Measurements from ENCODE around the gene MTX1.
"Not testable (repeated sequence)": the region's sequence is repeated elsewhere in the genome, so short reads cannot be mapped to it uniquely, and the experiment has no call there.

The MTX1 gene

GRCh38 chr1:155167166-155168104 is 41.1 kb upstream of the MTX1 start:
- TF ChIP-seq, protein P1, sequence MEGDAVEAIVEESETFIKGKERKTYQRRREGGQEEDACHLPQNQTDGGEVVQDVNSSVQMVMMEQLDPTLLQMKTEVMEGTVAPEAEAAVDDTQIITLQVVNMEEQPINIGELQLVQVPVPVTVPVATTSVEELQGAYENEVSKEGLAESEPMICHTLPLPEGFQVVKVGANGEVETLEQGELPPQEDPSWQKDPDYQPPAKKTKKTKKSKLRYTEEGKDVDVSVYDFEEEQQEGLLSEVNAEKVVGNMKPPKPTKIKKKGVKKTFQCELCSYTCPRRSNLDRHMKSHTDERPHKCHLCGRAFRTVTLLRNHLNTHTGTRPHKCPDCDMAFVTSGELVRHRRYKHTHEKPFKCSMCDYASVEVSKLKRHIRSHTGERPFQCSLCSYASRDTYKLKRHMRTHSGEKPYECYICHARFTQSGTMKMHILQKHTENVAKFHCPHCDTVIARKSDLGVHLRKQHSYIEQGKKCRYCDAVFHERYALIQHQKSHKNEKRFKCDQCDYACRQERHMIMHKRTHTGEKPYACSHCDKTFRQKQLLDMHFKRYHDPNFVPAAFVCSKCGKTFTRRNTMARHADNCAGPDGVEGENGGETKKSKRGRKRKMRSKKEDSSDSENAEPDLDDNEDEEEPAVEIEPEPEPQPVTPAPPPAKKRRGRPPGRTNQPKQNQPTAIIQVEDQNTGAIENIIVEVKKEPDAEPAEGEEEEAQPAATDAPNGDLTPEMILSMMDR (conservative IDR thresholded peaks at IDR 0.05) = peak; percentile 82
- no peak overlapping the region for H3K27ac ChIP-seq

DNA sequence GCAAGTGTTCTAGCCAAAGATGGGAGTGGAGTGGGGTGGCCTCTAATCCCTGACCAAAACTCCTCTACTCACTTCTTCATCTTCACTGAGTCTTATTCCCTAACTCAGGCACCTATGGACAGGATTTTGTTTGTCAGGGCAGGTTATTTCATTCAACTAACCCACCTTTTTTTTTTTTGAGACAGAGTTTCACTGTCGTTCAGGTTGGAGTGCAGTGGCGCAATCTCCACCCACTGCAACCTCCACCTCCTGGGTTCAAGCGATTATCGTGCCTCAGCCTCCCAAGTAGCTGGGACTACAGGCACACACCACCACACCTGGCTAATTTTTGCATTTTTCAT is 40.4 kb upstream of the MTX1 start:
- H3K27ac ChIP-seq = not testable (repeated sequence)
- TF ChIP-seq, protein P1 (conservative IDR thresholded peaks at IDR 0.05) = peak; percentile 22

- TF ChIP-seq, protein P1 (conservative IDR thresholded peaks at IDR 0.05) = no peak
- no peak overlapping the region for H3K27ac ChIP-seq
Observed at GRCh38 chr1:155168456-155169210, 39.9 kb upstream of the MTX1 start.

DNA sequence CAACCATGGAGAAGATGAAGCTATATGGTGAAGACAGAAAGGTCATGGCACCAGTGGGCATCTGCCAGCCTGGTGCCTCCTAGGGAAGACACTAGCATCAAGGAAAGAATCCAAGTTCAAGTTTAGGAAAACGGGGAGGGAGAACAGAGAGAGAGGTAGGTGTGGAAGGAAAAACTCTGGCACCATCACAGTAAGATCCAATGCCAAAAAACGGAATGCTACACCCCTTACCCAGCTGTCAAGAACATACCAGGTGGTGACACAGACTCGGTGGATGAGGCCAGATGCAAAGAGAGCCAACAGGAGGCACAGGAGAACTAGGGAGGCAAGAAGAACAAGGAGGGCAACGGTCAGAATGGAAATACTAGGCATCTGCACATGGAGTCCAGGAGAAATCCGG is 39.0 kb upstream of the MTX1 start:
- no peak overlapping the region for H3K27ac ChIP-seq
- TF ChIP-seq, protein P1 (conservative IDR thresholded peaks at IDR 0.05) = no peak

GRCh38 chr1:155170101-155170785 is 38.3 kb upstream of the MTX1 start:
- TF ChIP-seq, protein P1 (conservative IDR thresholded peaks at IDR 0.05) = no peak
- H3K27ac ChIP-seq = no peak overlapping the region

GRCh38 chr1:155170806-155171205 is 37.7 kb upstream of the MTX1 start:
- H3K27ac ChIP-seq = no peak overlapping the region
- TF ChIP-seq, protein P1 (conservative IDR thresholded peaks at IDR 0.05) = no peak

Data from VCaP (cell line).